GM18499 (cell line): ENCODE data around the gene DPP9.

Source experiments
- ATAC-seq: cut with Tn5 transposase; IDR thresholded peaks from one replicate; pipeline ENCODE4 v1.9.1; 2021; ENCODE audit warnings: moderate number of reproducible peaks; ENCODE audit not compliant: insufficient read depth, unreplicated experiment

DPP9 gene

GRCh38 chr19:4662812-4663211 is 60.8 kb downstream of the DPP9 start:
- ATAC-seq = no peak

- no peak for ATAC-seq
Measured at GRCh38 chr19:4662020-4662695, 61.5 kb downstream of the DPP9 start.

GRCh38 chr19:4660993-4661392 is 62.6 kb downstream of the DPP9 start:
- ATAC-seq = no peak

- ATAC-seq = no peak
Measured at GRCh38 chr19:4660181-4660791, 63.4 kb downstream of the DPP9 start.

- no peak for ATAC-seq
Measured at GRCh38 chr19:4657835-4658234, 65.8 kb downstream of the DPP9 start.

GRCh38 chr19:4657262-4657661 is 66.4 kb downstream of the DPP9 start:
- no peak for ATAC-seq

- no peak for ATAC-seq
Measured at GRCh38 chr19:4656102-4656501, 67.5 kb downstream of the DPP9 start.

GRCh38 chr19:4654437-4655361 is 68.9 kb downstream of the DPP9 start:
- no peak for ATAC-seq

GRCh38 chr19:4653793-4654436 is 69.7 kb downstream of the DPP9 start:
- ATAC-seq = no peak

GRCh38 chr19:4652075-4652474 is 71.6 kb downstream of the DPP9 start:
- ATAC-seq = no peak

GRCh38 chr19:4650159-4650558 is 73.5 kb downstream of the DPP9 start:
- no peak for ATAC-seq

GRCh38 chr19:4649392-4650047 is 74.1 kb downstream of the DPP9 start:
- ATAC-seq = no peak

GRCh38 chr19:4647676-4648644 is 75.7 kb downstream of the DPP9 start:
- no peak for ATAC-seq

- no peak for ATAC-seq
Measured at GRCh38 chr19:4645718-4646117, 77.9 kb downstream of the DPP9 start.

GRCh38 chr19:4642625-4643024 is 81.0 kb downstream of the DPP9 start:
- ATAC-seq = no peak

- no peak for ATAC-seq
Measured at GRCh38 chr19:4641132-4641531, 82.5 kb downstream of the DPP9 start.

- no peak for ATAC-seq
Measured at GRCh38 chr19:4640247-4641000, 83.2 kb downstream of the DPP9 start.

- ATAC-seq = peak; percentile 8
Measured at GRCh38 chr19:4639531-4640246, 84.0 kb downstream of the DPP9 start.
